Vagina (tissue), 2 donors: Measurements from ENCODE around the gene NABP1.

Experiments used
- CTCF ChIP-seq, 3 experiments: fragments of 450-650 bp in 2 of 3; fragments of 200-600 bp in 1 of 3; sonication (generic) in 1 of 3; IDR thresholded peaks; one replicate each; pipeline ENCODE4 v1.5.1; 2017 to 2019; ENCODE audit warnings: antibody characterized with exemption in 3 of 3, mild to moderate bottlenecking in 2 of 3, moderate library complexity in 2 of 3
- POLR2A ChIP-seq, 2 donors: fragments of 450-650 bp; IDR thresholded peaks; one replicate each; pipeline ENCODE4 v1.6.1; 2017; ENCODE audit warnings: antibody characterized with exemption in 2 of 2, mild to moderate bottlenecking in 2 of 2, moderate library complexity in 2 of 2
- POLR2AphosphoS5 ChIP-seq, 2 donors: sonication (generic); formaldehyde crosslinking; IDR thresholded peaks; one replicate each; pipeline ENCODE4 v1.9.0; 2017; ENCODE audit warnings: antibody characterized with exemption in 2 of 2, mild to moderate bottlenecking in 2 of 2, low read depth in 1 of 2; ENCODE audit not compliant: insufficient read depth in 1 of 2

- TF ChIP-seq CTCF (IDR thresholded peaks at IDR 0.05) (no peak), POLR2A (IDR thresholded peaks at IDR 0.05) (no peak), POLR2AphosphoS5 (IDR thresholded peaks at IDR 0.05; ENCODE audit: insufficient read depth in 1 of 2, low read depth in 1 of 2) (no peak)
Observed at GRCh38 chr2:191638079-191638801, 39.7 kb upstream of the NABP1 start.
